Measurements from ENCODE around the gene LBX2. TPM values are rescaled to one million over a fixed set of nuclear protein-coding genes. Genes with fewer than 3 reads are reported as not detected.
A peak's percentile ranks its signal among the peaks of the same experiment; 100 is the strongest.

Gene LBX2
- total and polyA plus RNA-seq, 9 of the 15 experiments (the other 6 are each of a cell fraction or from before 2014, with no cell fraction given), result 0.39 to 6.2 (median 1.8) TPM; not detected in 1

GRCh38 chr2:74454654-74455511, 44.5 kb downstream of the LBX2 start, which contains the start of gene INO80B (continued):
- no peak for TF ChIP-seq ZC3H8 (IDR thresholded peaks at IDR 0.05)
- TF ChIP-seq HNRNPUL1 (IDR thresholded peaks at IDR 0.05; ENCODE audit: low read length), result no peak
- no peak for TF ChIP-seq ARID3A (IDR thresholded peaks at IDR 0.05; ENCODE audit: borderline replicate concordance, low read depth, low read length)
- no peak for TF ChIP-seq ZBTB43 (CRISPR knock-in tag; IDR thresholded peaks at IDR 0.05)
- TF ChIP-seq RBM17 (IDR thresholded peaks at IDR 0.05; ENCODE audit: borderline replicate concordance, low read depth, low read length), result no peak
- no peak for TF ChIP-seq ZNF282 (CRISPR knock-in tag; IDR thresholded peaks at IDR 0.05)
- TF ChIP-seq BCL6 (CRISPR knock-in tag; IDR thresholded peaks at IDR 0.05), result no peak
- no peak for TF ChIP-seq CC2D1A (IDR thresholded peaks at IDR 0.05)
- no peak for TF ChIP-seq BACH1 (tag; IDR thresholded peaks at IDR 0.05)
- no peak for TF ChIP-seq DDX20 (tag; IDR thresholded peaks at IDR 0.05; ENCODE audit: low read depth)
- TF ChIP-seq ZNF696 (CRISPR knock-in tag; conservative IDR thresholded peaks at IDR 0.05), result no peak
- no peak for TF ChIP-seq ZNF311 (CRISPR knock-in tag; IDR thresholded peaks at IDR 0.05)
- TF ChIP-seq ZBTB9 (CRISPR knock-in tag; IDR thresholded peaks at IDR 0.05), result 0 out of 2 replicates have a peak, but pooled peaks have one; percentile 53
- no peak for TF ChIP-seq SPI1 (IDR thresholded peaks at IDR 0.05; ENCODE audit: borderline replicate concordance, low read depth, low read length)
- TF ChIP-seq PRPF4 (IDR thresholded peaks at IDR 0.05; ENCODE audit: insufficient read depth, low read depth, low read length, poor library complexity, severe bottlenecking), result no peak
- TF ChIP-seq ESRRB (CRISPR knock-in tag; IDR thresholded peaks at IDR 0.05; ENCODE audit: borderline replicate concordance), result no peak
- TF ChIP-seq ATF3 (IDR thresholded peaks at IDR 0.05), result peak; percentile 48; the same call in 1 of the 2 replicates
- peak; percentile 86; the same call in 1 of the 2 replicates for TF ChIP-seq ATF3 (CRISPR knock-in tag; conservative IDR thresholded peaks at IDR 0.05)

All from K562 (cell line).